HEK293 (cell line): ENCODE data around the gene PLD4.

Source experiments
- CTCF ChIA-PET: fragments of 350-600 bp; formaldehyde crosslinking; extraction: SDS; loops from one replicate; lab custom pipeline; 2021; ENCODE audit warnings: antibody characterized with exemption; lab: Yijun Ruan, JAX
- POLR2A ChIA-PET: fragments of 300-600 bp; formaldehyde crosslinking; extraction: SDS; loops from one replicate; lab custom pipeline; 2020; ENCODE audit warnings: antibody characterized with exemption, inconsistent platforms; lab: Yijun Ruan, JAX
- H3K27ac ChIP-seq: fragments of 200-500 bp; sonication (Bioruptor generic); 2 replicates; pipeline ENCODE4 v1.5.1; 2014; ENCODE audit warnings: low read depth, low read length, control low read depth, inconsistent platforms; ENCODE audit errors: extremely low read depth
- H3K36me3 ChIP-seq, 2 experiments: fragments of 200-500 bp in 1 of 2; sonication (Bioruptor generic) in 1 of 2; 1 replicate in 1 of 2; 2 replicates in 1 of 2; pipeline ENCODE4 v1.5.1; 2014 to 2017; ENCODE audit warnings: inconsistent platforms in 2 of 2, low read length in 2 of 2; ENCODE audit not compliant: control insufficient read depth in 2 of 2, insufficient read depth in 1 of 2
- H3K4me1 ChIP-seq: fragments of 200-500 bp; sonication (Bioruptor generic); 2 replicates; pipeline ENCODE4 v1.5.1; 2014; ENCODE audit warnings: mild to moderate bottlenecking, low read length, inconsistent platforms; ENCODE audit not compliant: control insufficient read depth, insufficient read depth
- H3K4me3 ChIP-seq: 2 replicates; pipeline ENCODE4 v1.5.1; 2011; ENCODE audit warnings: low read depth, mild to moderate bottlenecking, control low read depth, low read length, moderate library complexity
- H3K9me3 ChIP-seq: fragments of 200-500 bp; sonication (Bioruptor generic); 2 replicates; pipeline ENCODE4 v1.5.1; 2014; ENCODE audit warnings: low read depth, low read length, inconsistent platforms; ENCODE audit not compliant: control insufficient read depth, insufficient read depth
- GFI1B ChIP-seq: fragments of 450-650 bp; formaldehyde crosslinking; IDR thresholded peaks from 2 replicates; pipeline ENCODE4 v1.5.1; 2016; ENCODE audit warnings: missing biosample characterization, missing genetic modification characterization
- GLI4 ChIP-seq: fragments of 450-650 bp; formaldehyde crosslinking; IDR thresholded peaks from 2 replicates; pipeline ENCODE4 v1.5.1; 2016; ENCODE audit warnings: missing biosample characterization, missing genetic modification characterization
- KLF8 ChIP-seq: fragments of 450-650 bp; formaldehyde crosslinking; IDR thresholded peaks from 2 replicates; pipeline ENCODE4 v1.5.1; 2016; ENCODE audit warnings: missing biosample characterization, missing genetic modification characterization
- PATZ1 ChIP-seq: fragments of 450-650 bp; formaldehyde crosslinking; IDR thresholded peaks from 2 replicates; pipeline ENCODE4 v1.5.1; 2016; ENCODE audit warnings: missing biosample characterization, missing genetic modification characterization
- SCRT2 ChIP-seq: fragments of 450-650 bp; formaldehyde crosslinking; IDR thresholded peaks from 2 replicates; pipeline ENCODE4 v1.5.1; 2016; ENCODE audit warnings: missing biosample characterization, missing genetic modification characterization
- SP2 ChIP-seq: fragments of 450-650 bp; formaldehyde crosslinking; IDR thresholded peaks from 2 replicates; pipeline ENCODE4 v1.5.1; 2016; ENCODE audit warnings: missing biosample characterization, missing genetic modification characterization
- SP3 ChIP-seq: fragments of 450-650 bp; formaldehyde crosslinking; IDR thresholded peaks from 2 replicates; pipeline ENCODE4 v1.5.1; 2016; ENCODE audit warnings: missing biosample characterization, missing genetic modification characterization
- ZBTB17 ChIP-seq: fragments of 450-650 bp; formaldehyde crosslinking; IDR thresholded peaks from 2 replicates; pipeline ENCODE4 v1.5.1; 2016; ENCODE audit warnings: missing biosample characterization, missing genetic modification characterization
- ZEB2 ChIP-seq: fragments of 450-650 bp; formaldehyde crosslinking; IDR thresholded peaks from 2 replicates; pipeline ENCODE4 v1.5.1; 2016; ENCODE audit warnings: missing biosample characterization, missing genetic modification characterization
- ZNF133 ChIP-seq: fragments of 450-650 bp; formaldehyde crosslinking; IDR thresholded peaks from 2 replicates; pipeline ENCODE4 v1.5.1; 2016; ENCODE audit warnings: missing biosample characterization, missing genetic modification characterization
- ZNF549 ChIP-seq: fragments of 450-650 bp; IDR thresholded peaks from 2 replicates; pipeline ENCODE4 v1.5.1; 2018; ENCODE audit warnings: missing biosample characterization, missing genetic modification characterization, mild to moderate bottlenecking, inconsistent platforms, moderate library complexity
- ZNF596 ChIP-seq: fragments of 450-650 bp; IDR thresholded peaks from 2 replicates; pipeline ENCODE4 v1.5.0; 2018; ENCODE audit warnings: missing biosample characterization, mild to moderate bottlenecking, missing genetic modification characterization, moderate library complexity
- ZNF658 ChIP-seq: fragments of 450-650 bp; formaldehyde crosslinking; IDR thresholded peaks from 2 replicates; pipeline ENCODE4; 2016; ENCODE audit warnings: missing biosample characterization, missing genetic modification characterization
- ZSCAN30 ChIP-seq: fragments of 450-650 bp; IDR thresholded peaks from 2 replicates; pipeline ENCODE4 v1.5.1; 2018; ENCODE audit warnings: missing biosample characterization, mild to moderate bottlenecking, missing genetic modification characterization, moderate library complexity
- TF ChIP-seq, protein P1 (sequence below): fragments of 450-650 bp; formaldehyde crosslinking; IDR thresholded peaks from 2 replicates; pipeline ENCODE4 v1.5.1; 2016; ENCODE audit warnings: missing biosample characterization, missing genetic modification characterization
- TF ChIP-seq, protein P2 (sequence below): fragments of 450-650 bp; formaldehyde crosslinking; IDR thresholded peaks from 2 replicates; pipeline ENCODE4 v1.5.1; 2016; ENCODE audit warnings: missing biosample characterization, missing genetic modification characterization
- TF ChIP-seq, protein P3 (sequence below): fragments of 450-650 bp; formaldehyde crosslinking; IDR thresholded peaks from 2 replicates; pipeline ENCODE4 v1.5.1; 2016; ENCODE audit warnings: missing biosample characterization, missing genetic modification characterization

PLD4 gene

DNA sequence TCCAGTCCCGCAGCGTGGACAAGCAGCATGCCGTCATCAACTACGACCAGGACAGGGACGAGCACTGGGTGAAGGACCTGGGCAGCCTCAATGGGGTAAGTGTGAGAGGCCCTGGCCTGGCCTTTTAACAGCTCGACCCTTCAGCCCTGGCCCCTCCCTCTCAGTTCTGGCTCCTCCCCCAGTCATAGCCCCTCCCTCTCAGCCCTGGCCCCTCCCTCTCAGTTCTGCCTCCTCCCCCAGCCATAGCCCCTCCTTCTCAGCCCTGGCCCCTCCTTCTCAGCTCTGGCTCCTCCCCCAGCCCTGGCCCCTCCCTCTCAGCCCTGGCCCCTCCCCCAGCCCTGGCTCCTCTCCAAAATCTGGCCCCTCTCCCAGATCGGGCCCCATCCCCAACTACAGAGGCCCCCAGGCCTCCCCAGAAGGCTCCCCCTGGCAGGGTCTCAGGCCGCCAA lies 48.4 kb upstream of the PLD4 start:
- 0 out of 2 replicates have a peak, but pooled peaks cover 2% of the 10 kb centered on the region for H3K4me1 ChIP-seq
- POLR2A ChIA-PET = interaction anchor here (0.5 to 1.4 kb wide), 6 partner anchors 10 to 128 kb away, joined by 3 to 6 read pairs (median 4); partner anchors contain the start of gene CEP170B
- no peak overlapping the region for H3K27ac ChIP-seq
- H3K36me3 ChIP-seq = peaks cover 0 to 41% of the 10 kb centered on the region in 2 experiments; a peak in 2 of 3 replicates
- TF ChIP-seq SP2 = peak; percentile 59
- TF ChIP-seq ZBTB17 (tag by site-specific recombination) = 0 out of 2 replicates have a peak, but pooled peaks have one; percentile 22
- peak; percentile 72 for TF ChIP-seq SP3 (tag by site-specific recombination)
- TF ChIP-seq, protein P1, sequence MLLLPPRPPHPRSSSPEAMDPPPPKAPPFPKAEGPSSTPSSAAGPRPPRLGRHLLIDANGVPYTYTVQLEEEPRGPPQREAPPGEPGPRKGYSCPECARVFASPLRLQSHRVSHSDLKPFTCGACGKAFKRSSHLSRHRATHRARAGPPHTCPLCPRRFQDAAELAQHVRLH (tag by site-specific recombination) = no peak
- TF ChIP-seq ZSCAN30 (tag by site-specific recombination) = no peak
- 0 out of 2 replicates have a peak, but pooled peaks have one; percentile 27 for TF ChIP-seq KLF8
- no peak for TF ChIP-seq GFI1B
- peak; percentile 34; the same call in 1 of the 2 replicates for TF ChIP-seq PATZ1 (tag by site-specific recombination)
- no peak for TF ChIP-seq ZEB2 (tag by site-specific recombination)
- TF ChIP-seq ZNF549 (tag by site-specific recombination) = no peak
- no peak overlapping the region for H3K4me3 ChIP-seq
- H3K9me3 ChIP-seq = no peaks in the 10 kb centered on the region
- CTCF ChIA-PET = interaction anchor here (0.6 to 1.2 kb wide), 3 partner anchors 50 to 218 kb away, joined by 3 to 4 read pairs (median 3); no protein-coding TSS in a partner anchor

DNA sequence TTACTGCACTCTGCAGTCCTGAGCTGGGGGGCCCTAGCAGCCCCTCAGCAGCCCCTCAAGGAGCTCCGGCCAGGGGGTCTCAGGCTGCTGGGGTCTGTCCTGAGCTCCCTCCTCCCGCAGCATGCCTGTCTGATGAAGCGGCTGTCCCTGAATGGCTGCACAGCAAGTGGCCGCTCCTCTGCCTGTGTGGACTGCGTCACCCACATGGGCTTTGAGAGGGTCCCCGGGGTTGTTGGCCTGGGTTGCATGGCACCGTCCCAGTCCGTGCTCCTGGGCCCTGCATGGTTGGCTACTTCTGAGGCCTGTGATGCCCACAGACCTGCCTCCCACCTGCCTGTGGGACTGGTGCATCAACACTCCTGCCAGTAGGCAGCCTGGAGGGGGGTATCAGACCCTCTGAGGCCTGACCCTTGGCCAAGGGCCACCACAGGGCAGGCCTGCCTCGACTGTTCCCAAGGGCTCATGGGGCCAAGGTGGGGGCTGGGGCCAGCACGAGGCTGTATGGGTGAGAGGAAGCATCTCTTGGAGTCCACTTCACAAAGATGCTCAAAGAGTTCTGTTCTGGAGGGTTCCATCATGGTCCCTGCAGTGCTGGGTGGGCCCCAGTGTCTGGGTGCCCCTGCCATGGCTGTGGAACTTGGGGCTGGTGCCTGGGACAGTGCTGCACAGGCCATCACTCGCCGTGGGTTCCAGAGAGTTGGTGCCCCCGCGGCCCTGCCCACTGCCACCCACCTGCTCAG lies 47.4 kb upstream of the PLD4 start:
- H3K9me3 ChIP-seq = no peaks in the 10 kb centered on the region
- H3K4me1 ChIP-seq = peaks cover 7% of the 10 kb centered on the region; the same call in 1 of the 2 replicates
- CTCF ChIA-PET = interaction anchor here (0.6 to 1.2 kb wide), 3 partner anchors 41 to 122 kb away, joined by 3 read pairs; no protein-coding TSS in a partner anchor

More for the DNA sequence above, 47.4 kb upstream of the PLD4 start:
- TF ChIP-seq, protein P2, sequence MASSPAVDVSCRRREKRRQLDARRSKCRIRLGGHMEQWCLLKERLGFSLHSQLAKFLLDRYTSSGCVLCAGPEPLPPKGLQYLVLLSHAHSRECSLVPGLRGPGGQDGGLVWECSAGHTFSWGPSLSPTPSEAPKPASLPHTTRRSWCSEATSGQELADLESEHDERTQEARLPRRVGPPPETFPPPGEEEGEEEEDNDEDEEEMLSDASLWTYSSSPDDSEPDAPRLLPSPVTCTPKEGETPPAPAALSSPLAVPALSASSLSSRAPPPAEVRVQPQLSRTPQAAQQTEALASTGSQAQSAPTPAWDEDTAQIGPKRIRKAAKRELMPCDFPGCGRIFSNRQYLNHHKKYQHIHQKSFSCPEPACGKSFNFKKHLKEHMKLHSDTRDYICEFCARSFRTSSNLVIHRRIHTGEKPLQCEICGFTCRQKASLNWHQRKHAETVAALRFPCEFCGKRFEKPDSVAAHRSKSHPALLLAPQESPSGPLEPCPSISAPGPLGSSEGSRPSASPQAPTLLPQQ (tag by site-specific recombination) = 0 out of 2 replicates have a peak, but pooled peaks have one; percentile 22
- TF ChIP-seq GLI4 (tag by site-specific recombination) (no peak), SCRT2 (no peak), ZNF133 (tag by site-specific recombination) (no peak), ZNF596 (tag by site-specific recombination) (no peak), ZNF658 (tag by site-specific recombination) (no peak)
- TF ChIP-seq, protein P3, sequence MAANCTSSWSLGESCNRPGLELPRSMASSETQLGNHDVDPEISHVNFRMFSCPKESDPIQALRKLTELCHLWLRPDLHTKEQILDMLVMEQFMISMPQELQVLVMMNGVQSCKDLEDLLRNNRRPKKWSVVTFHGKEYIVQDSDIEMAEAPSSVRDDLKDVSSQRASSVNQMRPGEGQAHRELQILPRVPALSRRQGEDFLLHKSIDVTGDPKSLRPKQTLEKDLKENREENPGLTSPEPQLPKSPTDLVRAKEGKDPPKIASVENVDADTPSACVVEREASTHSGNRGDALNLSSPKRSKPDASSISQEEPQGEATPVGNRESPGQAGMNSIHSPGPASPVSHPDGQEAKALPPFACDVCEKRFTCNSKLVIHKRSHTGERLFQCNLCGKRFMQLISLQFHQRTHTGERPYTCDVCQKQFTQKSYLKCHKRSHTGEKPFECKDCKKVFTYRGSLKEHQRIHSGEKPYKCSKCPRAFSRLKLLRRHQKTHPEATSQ (tag by site-specific recombination) = no peak
- POLR2A ChIA-PET = interaction anchor here (0.5 to 1.4 kb wide), 4 partner anchors 9 to 94 kb away, joined by 3 to 6 read pairs (median 4); partner anchors contain the start of gene CEP170B
- Histone ChIP-seq H3K36me3 (peaks cover 0 to 46% of the 10 kb centered on the region in 2 experiments; a peak in 2 of 3 replicates), H3K4me3 (no peak overlapping the region), H3K27ac (no peak overlapping the region)
